Measurements from ENCODE around the gene TMEM44. TPM values are rescaled to one million over a fixed set of nuclear protein-coding genes. Genes with fewer than 3 reads are reported as not detected.

The TMEM44 gene
- total RNA-seq, 1 donor from 2014 or later = 31.8 TPM

Small RNAs within 50 kb of the gene (small RNA-seq; reads per million reads assigned to genes)
- gene AC046143.2 = not detected

Other genes starting within 250 kb of the TMEM44 start
- gene GP5, start 234.2 kb downstream of the TMEM44 start, total RNA-seq = not detected
- gene ATP13A3, start 146.4 kb downstream of the TMEM44 start, total RNA-seq = 146 TPM
- 35.9 TPM for gene LSG1, start 38.8 kb upstream of the TMEM44 start, total RNA-seq
- 4.5 TPM for gene FAM43A, start 52.5 kb upstream of the TMEM44 start, total RNA-seq

Data from frontal cortex (tissue), 1 donor.